HG03565 (cell line): ENCODE results near the gene COPE.
"Not testable (repeated sequence)": the region's sequence is repeated elsewhere in the genome, so short reads cannot be mapped to it uniquely, and the experiment has no call there.

ENCODE experiments used
- ATAC-seq: cut with Tn5 transposase; IDR thresholded peaks from one replicate; pipeline ENCODE4 v1.9.1; 2021; ENCODE audit warnings: mild to moderate bottlenecking, moderate library complexity; ENCODE audit not compliant: unreplicated experiment

Gene COPE

GRCh38 chr19:18940769-18941627, 21.8 kb upstream of the COPE start, which contains the start of gene HOMER3:
Gene HOMER3, minus strand, starts transcription at chr19:18941217. Its CDS starts 2,235 bp downstream, at chr19:18938982.
- no peak for ATAC-seq

- no peak for ATAC-seq
These were observed 21.0 kb upstream of the COPE start for GRCh38 chr19:18939922-18940768.

- no peak for ATAC-seq
These were observed 20.0 kb upstream of the COPE start for GRCh38 chr19:18939163-18939562.

- ATAC-seq: no peak
These were observed 14.1 kb upstream of the COPE start for GRCh38 chr19:18933297-18933696.

- ATAC-seq: no peak
These were observed 13.1 kb upstream of the COPE start for GRCh38 chr19:18932216-18932841.

- no peak for ATAC-seq
These were observed 12.4 kb upstream of the COPE start for GRCh38 chr19:18931316-18932162.

- ATAC-seq: no peak
These were observed 10.1 kb upstream of the COPE start for GRCh38 chr19:18929311-18929710.

GRCh38 chr19:18928018-18928805, 9.0 kb upstream of the COPE start:
- ATAC-seq: no peak

- no peak for ATAC-seq
These were observed 5.6 kb upstream of the COPE start for GRCh38 chr19:18924684-18925213.

- no peak for ATAC-seq
These were observed 3.2 kb upstream of the COPE start for GRCh38 chr19:18922228-18922985.

- no peak for ATAC-seq
These were observed 2.4 kb upstream of the COPE start for GRCh38 chr19:18921593-18921992.

GRCh38 chr19:18920400-18920799, 1.2 kb upstream of the COPE start:
- no peak for ATAC-seq

GRCh38 chr19:18919900-18920214, 670 bp upstream of the COPE start:
- no peak for ATAC-seq

- not testable (repeated sequence) for ATAC-seq
These were observed 1.6 kb downstream of the COPE start for GRCh38 chr19:18917593-18917992.

GRCh38 chr19:18915639-18916038, 3.5 kb downstream of the COPE start:
- no peak for ATAC-seq

- no peak for ATAC-seq
These were observed 5.7 kb downstream of the COPE start for GRCh38 chr19:18913466-18913865.

- ATAC-seq: no peak
These were observed 6.3 kb downstream of the COPE start for GRCh38 chr19:18912933-18913332.

- ATAC-seq: no peak
These were observed 8.3 kb downstream of the COPE start for GRCh38 chr19:18910801-18911436.
